CD14-positive monocyte (primary cell): Measurements from ENCODE around the gene ECM1. TPM values are rescaled to one million over a fixed set of nuclear protein-coding genes. Genes with fewer than 3 reads are reported as not detected.

Source experiments
- DNase-seq, 3 donors: peaks; one replicate each; pipeline ENCODE4 v3.0.0-alpha.2; 2011 to 2022
- H2AFZ ChIP-seq: 2 replicates; pipeline ENCODE4 v1.6.0; 2012; ENCODE audit warnings: mild to moderate bottlenecking, low read depth, low read length, inconsistent platforms; ENCODE audit not compliant: insufficient read depth, poor library complexity, severe bottlenecking
- H3K27ac ChIP-seq, 2 donors: 1 replicate in 1 of 2; 2 replicates in 1 of 2; pipeline ENCODE4 v1.5.1; 2012 to 2013; ENCODE audit warnings: low read length in 2 of 2, control low read depth in 1 of 2, inconsistent platforms in 1 of 2, low read depth in 1 of 2, mild to moderate bottlenecking in 1 of 2
- H3K27me3 ChIP-seq, 2 donors: one replicate each; pipeline versions ENCODE4 v1.6.0 to v1.6.1; 2011 to 2013; ENCODE audit warnings: low read length in 2 of 2; ENCODE audit not compliant: control insufficient read depth in 2 of 2, insufficient read depth in 2 of 2
- H3K36me3 ChIP-seq, 2 donors: replicated peaks in 1 of 2; 1 replicate in 1 of 2; 2 replicates in 1 of 2; pipeline versions ENCODE4 v1.5.1 to v1.6.1; 2012 to 2013; ENCODE audit warnings: low read length in 2 of 2, control low read depth in 1 of 2, inconsistent platforms in 1 of 2, mild to moderate bottlenecking in 1 of 2; ENCODE audit not compliant: insufficient read depth in 2 of 2, control insufficient read depth in 1 of 2
- H3K4me1 ChIP-seq, 2 donors: 1 replicate in 1 of 2; 2 replicates in 1 of 2; pipeline versions ENCODE4 v1.5.1 to v1.6.1; 2012 to 2013; ENCODE audit warnings: low read length in 2 of 2, control low read depth in 1 of 2, inconsistent platforms in 1 of 2, mild to moderate bottlenecking in 1 of 2, moderate library complexity in 1 of 2; ENCODE audit not compliant: insufficient read depth in 2 of 2, control insufficient read depth in 1 of 2
- H3K4me2 ChIP-seq: replicated peaks from 2 replicates; pipeline ENCODE3; 2012; ENCODE audit warnings: low read length, moderate library complexity, mild to moderate bottlenecking; ENCODE audit not compliant: poor library complexity, severe bottlenecking; ENCODE audit errors: extremely low read depth
- H3K4me3 ChIP-seq, 3 experiments: fragments of 200-600 bp in 1 of 3; sonication (generic) in 1 of 3; replicated peaks in 1 of 3; 1 replicate in 2 of 3; 2 replicates in 1 of 3; pipeline ENCODE4 v1.5.1; 2011 to 2013; ENCODE audit warnings: low read length in 3 of 3, mild to moderate bottlenecking in 3 of 3, control low read depth in 2 of 3, low read depth in 2 of 3, inconsistent platforms in 1 of 3, moderate library complexity in 1 of 3
- H3K79me2 ChIP-seq: 2 replicates; pipeline ENCODE4 v1.6.0; 2012; ENCODE audit warnings: mild to moderate bottlenecking, control low read depth, inconsistent platforms, low read length, moderate library complexity; ENCODE audit not compliant: insufficient read depth
- H3K9ac ChIP-seq: 2 replicates; pipeline ENCODE4 v1.6.0; 2017; ENCODE audit warnings: low read length, mild to moderate bottlenecking; ENCODE audit not compliant: insufficient read depth, poor library complexity, severe bottlenecking
- H3K9me3 ChIP-seq, 2 donors: replicated peaks in 1 of 2; 1 replicate in 1 of 2; 2 replicates in 1 of 2; pipeline versions ENCODE4 v1.5.1 to v1.6.1; 2012 to 2013; ENCODE audit warnings: low read length in 2 of 2, control low read depth in 1 of 2; ENCODE audit not compliant: control insufficient read depth in 1 of 2, insufficient read depth in 1 of 2
- H4K20me1 ChIP-seq: 2 replicates; pipeline ENCODE4 v1.6.0; 2012; ENCODE audit warnings: mild to moderate bottlenecking, low read length, control low read depth, moderate library complexity; ENCODE audit not compliant: insufficient read depth
- H3K27ac Mint-ChIP-seq, 7 donors: one replicate each; pipeline ENCODE4 v1.8.0; 2020; ENCODE audit warnings: mild to moderate bottlenecking in 7 of 7, mixed read lengths in 7 of 7, moderate library complexity in 6 of 7, inconsistent platforms in 2 of 7
- H3K27me3 Mint-ChIP-seq, 3 donors: one replicate each; pipeline ENCODE4 v1.8.0; 2021 to 2022; ENCODE audit warnings: low read depth in 3 of 3, mild to moderate bottlenecking in 3 of 3, mixed read lengths in 3 of 3, moderate library complexity in 3 of 3, inconsistent platforms in 1 of 3
- H3K36me3 Mint-ChIP-seq, 2 donors: one replicate each; pipeline ENCODE4 v1.8.0; 2020; ENCODE audit warnings: mixed read lengths in 2 of 2, inconsistent platforms in 1 of 2, mild to moderate bottlenecking in 1 of 2
- H3K4me1 Mint-ChIP-seq: one replicate; pipeline ENCODE4 v1.8.0; 2020; ENCODE audit warnings: mild to moderate bottlenecking, mixed read lengths
- H3K4me3 Mint-ChIP-seq, 2 donors: one replicate each; pipeline ENCODE4 v1.8.0; 2020; ENCODE audit warnings: mild to moderate bottlenecking in 2 of 2, mixed read lengths in 2 of 2, moderate library complexity in 1 of 2
- H3K9me3 Mint-ChIP-seq, 7 donors: one replicate each; pipeline ENCODE4 v1.8.0; 2020 to 2022; ENCODE audit warnings: mixed read lengths in 7 of 7, mild to moderate bottlenecking in 6 of 7, moderate library complexity in 6 of 7, inconsistent platforms in 2 of 7
- WGBS: methylation state at CpG from one replicate; pipeline ENCODE4 v1.1.5; 2013; ENCODE audit warnings: missing lambda C conversion rate; ENCODE audit not compliant: insufficient coverage; 5-methylcytosine and 5-hydroxymethylcytosine counted together
- intact Hi-C, 2 donors: fragments of 100-400 bp; cut with micrococcal nuclease; formaldehyde crosslinking; loops; one replicate each; pipeline versions ENCODE4 v1.15.0 to v1.15.1; 2023
- polyA plus RNA-seq, 3 donors: library from polyadenylated mRNA; depleted of rRNA in 1 of 3; unstranded in 2 of 3; stranded (reverse) in 1 of 3; fragments of 300-500 nt in 2 of 3; fragments of >200 nt in 1 of 3; fragmentation: Illumina TruSeq in 2 of 3; gene quantifications; 1 replicate in 2 of 3; 2 replicates in 1 of 3; pipeline ENCODE4 v1.2.3, GENCODE V29; 2012 to 2021
- TF ChIP-seq, protein P1 (sequence below): fragments of 200-600 bp; IDR thresholded peaks from one replicate; pipeline ENCODE4 v1.8.0; 2022; ENCODE audit warnings: antibody characterized with exemption, mild to moderate bottlenecking

ECM1 gene
- polyA plus RNA-seq, 3 donors: 1.0 TPM; not detected in 2

DNA sequence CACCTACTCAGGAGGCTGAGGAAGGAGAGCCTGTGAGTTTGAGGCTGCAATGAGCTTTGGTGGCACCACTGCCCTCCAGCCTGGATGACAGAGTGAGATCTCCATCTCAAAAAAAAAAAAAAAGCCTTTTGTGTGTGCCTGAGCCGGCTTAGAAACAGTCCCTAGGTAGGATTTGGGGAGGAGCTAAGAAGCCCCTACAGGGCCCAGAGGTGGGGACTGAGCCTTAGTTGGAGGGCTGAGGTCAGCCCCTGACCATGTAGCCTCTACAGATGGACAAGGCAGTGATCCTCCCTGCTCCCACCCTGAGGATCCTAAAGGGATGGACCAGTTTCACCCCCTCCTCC is 43.8 kb downstream of the ECM1 start:
- H3K27ac ChIP-seq: peak overlapping the region; percentile 80 to 82
- H3K79me2 ChIP-seq: peaks cover 49% of the 10 kb centered on the region
- Mint-ChIP-seq H3K27ac (peak overlapping the region; percentile 94 to 99 (median 97)), H3K27me3 (peaks cover 0 to 8% (median 2%) of the 10 kb centered on the region in 3 donors), H3K9me3 (peaks cover 0 to 2% (median 0%) of the 10 kb centered on the region in 7 donors), H3K4me3 (peak overlapping the region; percentile 64 to 95), H3K4me1 (peaks cover 57% of the 10 kb centered on the region), H3K36me3 (peaks cover 29 to 30% of the 10 kb centered on the region in 2 donors)
- H3K27me3 ChIP-seq: no peaks in the 10 kb centered on the region
- H3K4me3 ChIP-seq: peak overlapping the region in 2 of 3 experiments; percentile 23 to 86
- peaks cover 23 to 31% of the 10 kb centered on the region in 2 donors for H3K36me3 ChIP-seq
- DNase-seq: no peak
- no peaks in the 10 kb centered on the region for H3K9me3 ChIP-seq
- TF ChIP-seq, protein P1, sequence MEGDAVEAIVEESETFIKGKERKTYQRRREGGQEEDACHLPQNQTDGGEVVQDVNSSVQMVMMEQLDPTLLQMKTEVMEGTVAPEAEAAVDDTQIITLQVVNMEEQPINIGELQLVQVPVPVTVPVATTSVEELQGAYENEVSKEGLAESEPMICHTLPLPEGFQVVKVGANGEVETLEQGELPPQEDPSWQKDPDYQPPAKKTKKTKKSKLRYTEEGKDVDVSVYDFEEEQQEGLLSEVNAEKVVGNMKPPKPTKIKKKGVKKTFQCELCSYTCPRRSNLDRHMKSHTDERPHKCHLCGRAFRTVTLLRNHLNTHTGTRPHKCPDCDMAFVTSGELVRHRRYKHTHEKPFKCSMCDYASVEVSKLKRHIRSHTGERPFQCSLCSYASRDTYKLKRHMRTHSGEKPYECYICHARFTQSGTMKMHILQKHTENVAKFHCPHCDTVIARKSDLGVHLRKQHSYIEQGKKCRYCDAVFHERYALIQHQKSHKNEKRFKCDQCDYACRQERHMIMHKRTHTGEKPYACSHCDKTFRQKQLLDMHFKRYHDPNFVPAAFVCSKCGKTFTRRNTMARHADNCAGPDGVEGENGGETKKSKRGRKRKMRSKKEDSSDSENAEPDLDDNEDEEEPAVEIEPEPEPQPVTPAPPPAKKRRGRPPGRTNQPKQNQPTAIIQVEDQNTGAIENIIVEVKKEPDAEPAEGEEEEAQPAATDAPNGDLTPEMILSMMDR: no peak
- 0% methylated on average over 1 of the region's 1 CpG for WGBS
- peak overlapping the region; percentile 58 for H3K9ac ChIP-seq
- peaks cover 16% of the 10 kb centered on the region for H4K20me1 ChIP-seq
- intact Hi-C loops: loop anchor here in 1 of 2 donors (10.0 kb wide), 2 partner anchors 67 to 287 kb away; partner anchors contain the start of genes APH1A and TARS2
- H2AFZ ChIP-seq: no peak overlapping the region
- H3K4me2 ChIP-seq: peak overlapping the region; percentile 94
- peaks cover 61 to 62% of the 10 kb centered on the region in 2 donors for H3K4me1 ChIP-seq

DNA sequence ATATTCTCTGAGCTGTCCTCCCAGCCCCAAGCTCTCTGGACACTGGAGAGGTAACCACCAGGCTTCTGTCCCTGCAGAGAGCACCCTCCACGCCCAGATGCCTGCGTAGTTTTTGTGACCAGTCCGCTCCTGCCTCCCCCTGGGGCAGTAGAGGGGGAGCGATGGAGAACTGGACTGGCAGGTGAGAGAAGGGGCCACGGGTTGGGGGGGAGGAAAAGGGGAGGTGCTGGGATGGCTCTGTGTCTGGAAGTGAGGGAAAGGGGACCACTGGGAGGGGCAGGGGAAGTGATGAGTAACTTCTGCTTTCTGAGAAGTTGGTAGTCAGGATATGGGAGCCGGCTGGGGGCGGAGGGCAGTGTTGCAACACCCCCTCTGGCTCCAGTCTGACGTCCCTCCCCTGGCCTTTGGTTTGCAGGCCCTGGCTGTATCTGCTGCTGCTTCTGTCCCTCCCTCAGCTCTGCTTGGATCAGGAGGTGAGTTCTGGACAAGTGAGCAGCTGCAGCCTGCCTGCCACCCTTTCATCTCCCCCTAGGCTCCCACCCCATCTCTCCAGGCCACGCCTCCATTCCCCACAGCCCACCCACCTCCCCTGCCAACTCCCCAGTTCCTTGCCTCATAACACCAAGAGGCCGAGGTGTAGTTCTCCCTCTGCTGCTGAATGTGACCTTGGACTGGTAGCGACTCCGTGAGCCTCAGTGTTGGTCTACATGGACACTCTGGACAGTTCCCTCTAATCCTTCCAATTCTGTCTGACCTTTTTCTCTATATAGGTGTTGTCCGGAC is 44.4 kb downstream of the ECM1 start:
- intact Hi-C loops: loop anchor here in 1 of 2 donors (10.0 kb wide), 2 partner anchors 68 to 288 kb away; partner anchors contain the start of genes APH1A and TARS2
- 8% methylated on average over 13 of the region's 13 CpGs for WGBS
- no peak overlapping the region for H2AFZ ChIP-seq

More for the DNA sequence above, 44.4 kb downstream of the ECM1 start:
- peaks cover 57% of the 10 kb centered on the region for H3K4me1 Mint-ChIP-seq
- TF ChIP-seq, protein P1: no peak
- H3K27me3 ChIP-seq: no peaks in the 10 kb centered on the region
- peak overlapping the region; percentile 80 to 82 for H3K27ac ChIP-seq
- H3K9ac ChIP-seq: peak overlapping the region; percentile 58
- peaks cover 22% of the 10 kb centered on the region for H4K20me1 ChIP-seq
- DNase-seq: peak; percentile 93 to 95 (median 95)
- peaks cover 28 to 36% of the 10 kb centered on the region in 2 donors for H3K36me3 ChIP-seq
- peak overlapping the region in 2 of 3 experiments; percentile 23 to 86 for H3K4me3 ChIP-seq
- peak overlapping the region; percentile 94 to 99 (median 97) for H3K27ac Mint-ChIP-seq
- H3K36me3 Mint-ChIP-seq: peaks cover 32 to 35% of the 10 kb centered on the region in 2 donors
- H3K9me3 ChIP-seq: no peaks in the 10 kb centered on the region
- H3K4me1 ChIP-seq: peaks cover 61 to 62% of the 10 kb centered on the region in 2 donors
- peaks cover 0 to 6% (median 2%) of the 10 kb centered on the region in 3 donors for H3K27me3 Mint-ChIP-seq
- peaks cover 49% of the 10 kb centered on the region for H3K79me2 ChIP-seq
- H3K4me3 Mint-ChIP-seq: peak overlapping the region; percentile 64 to 95
- H3K9me3 Mint-ChIP-seq: peaks cover 0 to 2% (median 0%) of the 10 kb centered on the region in 7 donors
- H3K4me2 ChIP-seq: peak overlapping the region; percentile 94
